GM18498 (cell line): ENCODE measurements around the gene TNNI2.
"Not testable (repeated sequence)": the region's sequence is repeated elsewhere in the genome, so short reads cannot be mapped to it uniquely, and the experiment has no call there.

Experiments
- ATAC-seq: cut with Tn5 transposase; IDR thresholded peaks from one replicate; pipeline ENCODE4 v1.9.1; 2021; ENCODE audit warnings: mild to moderate bottlenecking, moderate library complexity; ENCODE audit not compliant: unreplicated experiment

TNNI2 gene

DNA sequence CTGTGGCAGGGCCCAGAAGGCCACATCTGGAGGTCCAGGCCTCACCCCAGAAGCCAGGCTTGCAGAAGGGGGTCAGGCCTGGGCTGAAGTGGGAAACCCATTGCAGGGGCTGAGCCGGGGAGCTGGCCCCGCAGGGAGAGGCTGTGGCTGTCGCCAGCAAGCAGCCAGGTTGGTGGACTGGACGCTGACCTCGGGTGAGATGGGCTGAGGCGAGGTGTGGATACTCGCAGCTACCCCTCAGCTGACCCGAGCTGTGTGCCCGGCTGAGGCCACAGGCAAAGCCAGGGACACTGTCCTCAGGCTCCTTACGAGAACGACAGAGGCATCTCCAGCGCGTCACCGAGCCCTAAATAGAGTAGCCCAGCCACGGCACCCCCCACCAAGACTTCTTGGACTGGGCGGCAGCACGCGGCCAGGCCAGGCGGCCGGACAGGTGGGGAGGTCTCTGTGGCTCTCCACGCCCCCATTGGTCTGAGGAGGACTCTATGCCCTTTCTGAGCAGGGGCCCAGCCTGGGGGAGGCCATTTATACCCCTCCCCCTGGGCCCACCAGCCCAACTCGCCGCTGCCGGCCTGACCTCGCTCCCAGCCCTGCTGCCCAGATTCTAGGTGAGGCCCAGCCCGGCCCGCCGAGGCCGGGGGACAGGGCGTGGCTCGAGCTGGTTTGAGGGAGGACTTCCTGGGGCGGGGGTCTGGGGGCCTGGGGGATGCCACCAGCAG, at the start of gene TNNI2:
TNNI2 (plus strand) TSS at position 556 of the 719 bp plus-strand sequence. CDS start 716 bp downstream, outside the sequence.
- no peak for ATAC-seq

DNA sequence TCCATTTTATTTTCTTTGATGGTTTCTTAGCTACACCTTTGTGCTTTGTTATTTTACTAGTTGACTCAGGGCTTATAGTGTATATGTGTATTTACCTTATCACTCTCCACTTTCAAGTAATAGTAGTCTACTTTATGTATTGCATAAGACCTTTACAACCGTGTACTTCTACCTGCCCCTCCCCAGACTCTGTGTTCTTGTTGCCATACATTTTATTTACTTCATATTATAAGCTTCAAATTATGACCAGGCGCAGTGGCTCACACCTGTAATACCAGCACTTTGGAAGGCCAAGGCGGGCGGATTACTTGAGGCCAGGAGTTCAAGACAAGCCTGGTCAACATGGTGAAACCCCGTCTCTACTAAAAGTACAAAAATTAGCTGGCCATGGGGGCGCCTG, 46.9 kb upstream of the TNNI2 start:
- ATAC-seq: no peak

DNA sequence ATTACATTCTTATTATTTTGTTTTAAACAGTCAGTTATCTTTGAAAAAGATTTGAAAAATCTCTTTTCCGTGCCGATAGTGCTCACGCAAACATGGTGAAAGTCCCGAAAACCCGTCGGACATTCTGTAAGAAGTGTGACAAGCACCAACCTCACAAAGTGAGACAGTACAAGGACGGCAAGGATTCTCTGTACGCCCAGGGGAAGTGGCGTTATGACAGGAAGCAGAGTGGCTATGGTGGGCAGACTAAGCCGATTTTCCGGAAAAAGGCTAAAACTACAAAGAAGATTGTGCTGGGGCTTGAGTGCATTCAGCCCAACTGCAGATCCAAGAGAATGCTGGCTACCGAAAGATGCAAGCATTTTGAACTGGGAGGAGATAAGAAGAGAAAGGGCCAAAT, 46.3 kb upstream of the TNNI2 start:
- ATAC-seq: no peak

DNA sequence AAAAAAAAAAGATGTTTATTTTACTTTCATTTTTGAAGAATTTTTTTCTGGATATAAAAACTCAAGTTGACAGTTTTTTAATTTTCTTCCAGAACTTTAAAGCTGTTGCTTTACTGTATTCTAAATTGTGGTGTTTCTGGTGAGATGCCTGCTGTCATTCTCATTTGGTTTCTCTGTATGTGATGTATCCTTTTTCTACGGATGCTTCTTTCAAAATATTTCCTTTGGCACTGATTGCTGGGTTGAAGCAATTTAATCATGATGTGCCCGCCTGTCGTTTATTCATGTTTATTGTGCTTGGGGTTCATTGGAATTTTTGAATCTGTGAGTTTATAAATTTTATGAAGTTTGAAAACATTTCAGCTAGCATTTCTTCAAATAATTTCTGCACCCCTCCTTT, 45.7 kb upstream of the TNNI2 start:
- ATAC-seq: no peak

DNA sequence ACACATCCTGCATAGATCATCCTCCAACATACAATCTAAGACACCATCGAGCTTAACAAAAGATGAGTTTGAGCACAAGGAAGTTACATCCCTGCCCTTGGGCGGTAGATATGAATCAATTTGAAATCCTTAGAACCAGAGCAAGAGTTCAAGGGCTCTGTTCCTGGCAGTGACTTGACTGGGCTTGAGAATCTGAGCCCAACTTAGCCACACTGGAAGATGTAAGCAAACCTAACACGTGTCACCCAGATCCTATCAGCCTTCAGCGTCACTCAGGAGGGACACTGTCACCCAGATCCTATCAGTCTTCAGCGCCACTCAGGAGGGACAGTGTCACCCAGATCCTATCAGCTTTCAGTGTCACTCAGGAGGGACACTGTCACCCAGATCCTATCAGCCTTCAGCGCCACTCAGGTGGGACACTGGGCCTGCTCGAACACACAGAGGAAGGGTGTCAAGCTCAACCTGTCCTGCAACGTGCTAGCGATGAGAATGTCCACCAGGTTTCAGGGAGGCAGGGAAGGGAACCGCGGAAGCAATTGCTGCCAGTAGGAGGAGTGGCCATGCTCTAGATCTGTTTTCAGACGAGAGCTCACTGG, 42.3 kb upstream of the TNNI2 start:
- no peak for ATAC-seq

DNA sequence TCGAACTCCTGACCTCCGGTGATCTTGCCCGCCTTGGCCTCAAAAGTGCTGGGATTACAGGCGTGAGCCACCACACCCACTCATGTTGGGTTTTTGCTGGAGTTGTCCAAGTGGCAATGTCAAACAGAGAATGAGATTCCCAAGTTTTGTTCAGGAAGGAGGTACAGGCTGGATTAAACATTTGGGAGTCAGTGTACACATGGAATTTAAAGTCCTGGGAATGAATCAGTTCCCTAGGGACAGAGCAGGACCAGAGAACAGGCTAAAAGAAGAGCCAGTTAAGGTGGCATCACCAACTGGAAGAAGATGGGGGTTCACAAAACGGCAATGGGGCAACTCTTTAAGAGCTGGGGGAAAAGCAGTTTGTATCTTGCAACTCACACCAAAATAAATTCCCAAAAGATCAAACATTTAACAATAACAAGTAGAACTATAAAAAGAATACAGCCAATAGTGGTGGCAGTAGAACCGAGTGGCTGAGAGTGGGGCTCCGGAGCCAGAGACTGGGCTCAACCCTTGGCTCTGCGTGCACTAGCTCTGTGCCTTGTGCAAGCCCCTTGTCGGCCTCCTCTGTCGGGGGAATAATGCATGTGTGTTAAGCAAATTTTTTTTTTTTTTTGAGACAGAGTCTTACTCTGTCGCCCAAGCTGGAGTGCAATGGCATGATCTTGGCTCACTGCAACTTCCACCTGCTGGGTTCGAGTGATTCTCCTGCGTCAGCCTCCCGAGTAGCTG, 41.2 kb upstream of the TNNI2 start:
- no peak for ATAC-seq

DNA sequence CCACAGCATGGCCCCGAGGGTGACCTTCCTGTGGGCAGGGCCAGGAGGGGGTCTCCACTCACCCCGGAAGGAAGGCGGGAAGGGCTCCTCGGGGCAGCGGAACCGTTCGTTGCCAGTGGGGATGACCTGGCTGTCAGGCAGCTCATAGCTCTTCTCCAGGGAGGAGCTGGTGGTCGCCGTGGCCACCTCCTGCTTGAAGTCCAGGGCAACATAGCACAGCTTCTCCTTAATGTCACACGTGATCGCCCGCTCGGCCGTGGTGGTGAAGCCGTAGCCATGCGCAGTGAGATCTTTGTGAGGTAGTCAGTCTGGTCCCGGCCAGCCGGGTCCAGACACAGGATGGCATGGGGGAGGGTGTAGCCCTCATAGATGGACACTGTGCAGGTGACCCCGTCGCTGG, 35.5 kb upstream of the TNNI2 start:
- no peak for ATAC-seq

DNA sequence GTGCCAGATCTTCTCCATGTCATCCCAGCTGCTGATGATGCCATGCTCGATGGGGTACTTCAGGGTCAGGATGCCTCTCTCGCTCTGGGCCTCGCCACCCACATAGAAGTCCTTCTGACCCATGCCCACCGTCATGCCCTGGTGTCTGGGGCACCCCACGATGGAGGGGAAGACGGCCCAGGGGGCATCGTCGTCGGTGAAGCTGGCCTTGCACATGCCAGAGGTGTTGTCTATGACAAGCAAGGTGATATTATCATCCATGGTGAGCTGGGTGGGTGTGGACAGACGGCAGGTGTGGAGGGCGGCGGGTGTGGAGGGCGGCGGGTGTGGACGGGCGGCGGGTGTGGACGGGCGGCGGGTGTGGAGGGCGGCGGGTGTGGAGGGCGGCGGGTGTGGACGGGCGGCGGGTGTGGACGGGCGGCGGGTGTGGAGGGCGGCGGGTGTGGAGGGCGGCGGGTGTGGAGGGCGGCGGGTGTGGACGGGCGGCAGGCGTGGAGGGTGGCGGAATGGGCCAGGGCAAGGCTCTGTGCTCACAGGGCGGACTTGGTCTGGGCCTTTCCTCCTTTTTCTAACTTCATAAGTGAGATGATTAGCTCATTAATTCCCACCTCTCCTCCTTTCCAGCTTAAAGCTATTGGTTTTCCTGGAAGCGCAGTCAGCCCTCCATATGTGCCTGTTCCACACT, 34.8 kb upstream of the TNNI2 start:
- ATAC-seq: not testable (repeated sequence)

DNA sequence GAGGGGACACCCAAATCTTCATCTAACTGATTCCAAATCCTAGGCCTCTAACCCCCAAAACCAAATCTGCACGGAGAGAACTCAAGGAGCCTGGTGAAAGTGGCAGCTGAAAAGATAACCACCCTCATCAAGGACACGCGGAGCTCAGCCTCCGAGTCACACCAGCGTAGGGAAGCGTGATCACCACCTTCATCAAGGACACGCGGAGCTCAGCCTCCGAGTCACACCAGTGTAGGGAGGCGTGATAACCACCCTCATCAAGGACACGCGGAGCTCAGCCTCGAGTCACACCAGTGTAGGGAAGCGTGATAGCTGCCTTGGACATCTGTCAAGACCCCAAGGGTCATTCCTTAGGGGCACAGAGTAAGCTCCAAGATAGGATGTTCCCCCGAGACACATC, 33.3 kb upstream of the TNNI2 start:
- ATAC-seq: no peak

DNA sequence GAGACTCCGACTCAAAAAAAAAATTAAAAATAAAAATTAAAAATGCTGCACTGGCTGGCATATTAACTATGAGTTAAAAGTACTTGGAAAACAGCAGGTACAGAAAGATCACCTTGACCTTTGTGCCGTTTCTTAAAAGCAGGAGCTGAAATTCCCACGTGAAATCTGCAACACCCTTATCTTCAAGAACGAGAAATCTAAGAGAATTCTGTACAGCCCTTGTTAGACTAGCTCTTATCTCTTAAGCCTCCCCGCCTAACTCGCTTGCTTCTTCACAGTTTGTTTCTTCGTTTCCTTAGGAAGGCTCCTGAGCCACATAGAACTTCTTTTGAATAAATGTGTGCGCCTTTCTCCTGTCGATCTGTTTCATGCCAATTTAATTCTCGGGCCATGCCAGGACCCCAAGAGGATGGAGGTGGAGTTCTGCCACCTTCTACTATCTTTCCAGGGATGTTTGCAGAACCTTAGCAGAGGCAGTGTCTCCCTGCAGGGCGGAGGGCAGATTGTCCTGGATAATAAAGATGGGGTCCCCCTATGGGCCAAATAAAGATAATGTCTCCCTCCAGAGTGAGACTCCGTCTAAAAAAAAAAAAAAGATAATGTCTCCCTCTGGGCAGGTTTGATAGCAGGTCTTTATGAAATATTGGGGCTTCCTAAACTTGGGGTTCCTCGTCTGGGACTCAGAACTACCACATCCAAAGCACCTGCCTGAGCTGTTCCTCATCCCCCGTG, 31.4 kb upstream of the TNNI2 start:
- ATAC-seq: no peak

DNA sequence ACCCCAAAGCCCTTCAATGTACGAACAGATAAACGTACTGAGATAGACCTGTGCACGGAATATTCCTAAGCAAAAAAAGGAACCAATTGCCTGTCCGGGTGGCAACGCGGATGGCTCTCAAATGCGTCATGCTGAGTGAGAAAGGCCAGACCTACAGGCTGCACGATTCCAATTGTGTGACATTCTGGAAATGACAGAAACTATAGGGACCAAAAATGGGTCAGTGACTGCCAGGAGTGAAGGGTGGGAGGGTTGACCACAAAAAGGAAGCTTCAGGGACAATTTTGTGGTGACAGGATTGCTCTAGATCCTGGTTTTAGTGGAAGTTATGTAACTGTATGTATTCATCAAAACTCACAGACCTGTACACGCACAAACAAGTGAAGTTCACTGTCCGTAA, 28.0 kb upstream of the TNNI2 start:
- ATAC-seq: no peak

DNA sequence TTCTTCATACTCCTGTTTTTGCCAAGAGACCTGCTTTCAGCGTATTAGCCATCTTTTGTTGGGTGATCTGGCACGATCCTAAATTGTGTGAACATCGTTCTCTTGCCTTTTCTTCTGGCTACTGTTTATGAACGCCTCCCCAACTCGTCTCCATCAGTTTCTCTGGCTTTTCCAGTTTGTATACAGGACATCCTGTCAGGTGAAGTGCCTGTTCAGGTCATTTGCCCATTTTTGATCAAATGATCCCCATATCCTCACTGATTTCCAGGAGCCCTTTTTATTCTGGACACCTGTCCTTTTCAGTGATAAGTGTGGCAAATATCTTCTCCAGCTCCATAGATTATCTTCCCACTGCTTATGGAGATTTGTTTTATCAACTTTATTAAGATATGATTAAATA, 26.5 kb upstream of the TNNI2 start:
- ATAC-seq: no peak

DNA sequence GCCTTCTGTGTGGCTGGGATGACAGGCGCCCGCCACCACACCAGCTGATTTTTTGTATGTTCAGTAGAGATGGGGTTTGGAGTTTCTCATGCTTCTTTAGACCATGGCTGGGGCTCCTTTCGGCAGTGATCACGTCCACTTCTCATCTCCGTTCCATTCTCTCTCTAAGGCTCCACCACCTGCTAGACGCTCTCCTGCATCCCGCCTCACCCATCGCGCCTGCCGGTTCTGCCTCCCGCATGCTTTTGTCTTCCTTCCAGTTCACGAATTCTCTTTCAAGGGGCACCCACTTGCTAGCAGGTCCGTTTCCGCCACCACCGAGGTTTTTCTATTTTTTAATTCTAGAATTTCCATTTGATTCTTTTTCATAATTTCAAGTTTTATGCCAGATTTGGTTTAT, 26.0 kb upstream of the TNNI2 start:
- ATAC-seq: no peak

DNA sequence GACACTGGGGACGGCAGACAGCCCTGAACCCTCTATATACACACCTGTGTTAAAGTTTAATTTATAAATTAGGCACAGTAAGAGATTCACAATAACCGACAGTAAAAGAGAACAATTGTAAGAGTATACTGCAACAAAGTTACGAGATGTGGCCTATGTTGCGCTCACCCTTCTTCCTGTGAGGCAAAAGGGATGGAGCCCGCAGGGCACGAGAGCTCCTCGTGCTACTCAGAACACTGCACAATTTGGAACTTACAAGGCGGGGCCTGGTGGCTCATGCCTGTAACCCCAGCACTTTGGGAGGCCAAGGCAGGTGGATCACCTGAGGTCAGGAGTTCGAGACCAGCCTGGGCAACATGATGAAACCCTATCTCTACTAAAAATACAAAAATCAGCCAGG, 25.4 kb upstream of the TNNI2 start:
- not testable (repeated sequence) for ATAC-seq

DNA sequence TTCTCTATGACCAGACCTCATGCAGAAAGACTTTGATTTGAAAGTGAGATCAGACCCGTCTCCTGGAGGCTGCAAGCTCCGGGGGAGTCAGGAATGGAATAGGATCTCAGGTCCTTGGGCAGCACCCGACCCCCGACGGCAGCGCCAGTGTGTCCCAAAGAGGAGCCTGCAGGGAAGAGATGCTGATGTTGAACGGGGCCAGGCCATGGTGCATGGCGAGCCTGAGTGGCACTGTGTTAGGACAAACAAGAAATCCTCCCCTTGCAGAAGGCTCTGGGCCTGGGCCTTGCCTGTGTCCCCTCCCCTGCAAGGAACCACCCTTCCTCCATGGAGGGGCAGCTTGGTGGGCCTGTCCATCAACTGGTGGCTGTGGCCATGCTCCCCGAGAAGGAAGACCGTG, 24.1 kb upstream of the TNNI2 start:
- ATAC-seq: no peak

DNA sequence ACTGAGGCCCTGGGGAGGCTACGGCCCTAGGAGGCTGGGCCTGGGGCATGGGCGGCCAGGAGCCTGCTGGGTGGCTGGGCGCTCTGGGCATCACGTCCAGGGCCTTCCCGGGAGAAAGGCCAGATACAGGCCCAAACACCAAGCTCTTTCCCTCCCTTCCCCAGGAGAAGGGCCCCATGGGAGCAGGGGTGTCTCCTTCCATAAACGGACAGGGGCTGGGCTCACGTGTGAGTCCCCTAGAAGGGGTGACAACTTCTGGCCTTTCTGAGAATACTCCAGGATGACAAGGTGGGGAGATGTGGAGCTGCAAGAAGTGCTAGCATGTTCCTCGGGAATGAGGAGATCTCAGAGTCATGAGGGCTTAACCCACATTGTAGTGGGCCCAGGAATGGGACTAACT, 23.5 kb upstream of the TNNI2 start:
- ATAC-seq: no peak

DNA sequence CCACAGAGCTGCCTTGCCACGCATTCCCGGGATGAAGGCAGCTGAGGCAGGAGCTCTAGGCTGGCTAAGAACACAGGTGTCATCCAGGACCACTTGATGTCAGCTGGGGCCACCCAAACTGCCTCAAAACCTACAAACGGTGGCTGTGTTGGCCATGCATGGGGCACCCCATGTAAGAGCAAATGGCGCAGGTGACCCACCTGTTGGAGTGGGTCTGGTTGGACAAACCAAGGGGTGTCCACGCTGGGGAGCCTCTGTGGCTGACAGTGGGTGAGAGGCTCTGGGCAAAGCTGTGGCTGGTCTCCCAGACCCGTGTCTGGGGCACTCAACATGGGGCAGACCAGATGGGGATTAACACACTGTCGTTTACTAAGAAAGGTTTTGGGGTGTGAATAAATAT, 23.0 kb upstream of the TNNI2 start:
- ATAC-seq: no peak

DNA sequence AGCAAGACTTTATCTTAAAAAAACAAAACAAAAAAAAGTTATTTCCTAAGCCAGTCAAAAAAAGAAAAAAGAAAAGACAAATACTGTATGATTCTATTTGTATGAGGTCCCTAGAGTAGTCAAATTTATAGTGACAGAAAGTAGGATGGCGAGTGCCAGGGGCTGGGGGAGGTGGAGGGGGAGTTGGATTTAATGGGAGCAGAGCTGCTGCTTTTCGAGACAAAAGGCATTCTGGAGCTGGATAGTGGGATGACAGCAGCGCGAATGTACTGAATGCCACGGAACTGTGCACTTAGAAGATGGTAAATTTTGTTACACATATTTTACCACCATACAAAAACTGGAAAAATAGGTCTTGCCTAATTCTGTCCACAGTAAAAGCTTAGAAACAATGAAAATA, 21.8 kb upstream of the TNNI2 start:
- no peak for ATAC-seq

DNA sequence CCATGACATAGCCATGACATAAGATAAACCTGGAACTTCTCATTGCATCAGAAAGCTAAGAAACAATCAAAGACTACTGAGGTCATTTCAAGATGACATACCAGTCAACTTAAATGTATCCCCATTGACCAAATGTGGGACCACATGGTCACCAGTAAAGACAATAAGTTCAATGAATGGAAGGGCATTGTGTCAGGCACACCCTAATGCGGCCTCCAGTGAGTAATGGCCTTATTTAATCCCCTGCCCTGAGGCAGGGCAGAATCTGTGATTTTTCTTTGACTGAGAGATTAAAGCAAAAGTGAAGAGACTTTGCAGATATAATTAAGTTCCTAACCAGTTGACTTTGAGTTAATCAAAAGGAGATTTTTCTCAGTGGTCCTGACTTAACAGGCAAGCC, 21.3 kb upstream of the TNNI2 start:
- ATAC-seq: no peak

DNA sequence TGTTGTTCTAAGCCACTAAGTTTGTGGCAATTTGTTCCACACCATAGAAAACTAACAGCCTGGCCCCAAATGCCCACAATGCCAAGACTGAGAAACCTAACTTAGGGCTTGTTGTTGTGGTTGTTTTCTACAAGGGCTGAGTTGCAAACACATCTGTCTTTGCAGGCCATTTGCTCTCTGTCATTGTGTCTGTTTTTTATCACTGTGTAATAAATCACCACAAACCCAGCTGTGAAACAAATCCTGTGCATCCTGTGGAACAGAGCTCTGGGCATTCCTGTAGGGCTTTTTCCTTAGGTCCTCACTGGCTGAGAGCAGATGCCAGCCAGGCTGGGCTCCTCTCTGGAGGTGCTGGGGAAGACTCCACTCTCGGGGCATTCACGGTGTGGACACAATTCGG, 19.7 kb upstream of the TNNI2 start:
- no peak for ATAC-seq
